ENCODE results near the gene GPC6. TPM values are rescaled to one million over a fixed set of nuclear protein-coding genes. Genes with fewer than 3 reads are reported as not detected.

The GPC6 gene
- total and polyA plus RNA-seq, 9 of the 15 experiments (the other 6 are each of a cell fraction or from before 2014, with no cell fraction given) = under 0.01 to 0.20 (median 0.01) TPM; not detected in 4

GRCh38 chr13:94088742-94089141 lies 862.1 kb downstream of the GPC6 start:
- Histone ChIP-seq H2AFZ (ENCODE audit: low read depth, low read length) (no peak overlapping the region), H3K9me1 (ENCODE audit: control insufficient read depth, insufficient read depth, low read length) (no peaks in the 10 kb centered on the region), H3K4me2 (ENCODE audit: insufficient read depth, low read length) (no peak overlapping the region), H3K9ac (ENCODE audit: insufficient read depth in 1 of 2, low read depth in 2 of 2, low read length in 2 of 2) (no peak overlapping the region), H3K9me3 (replicated peaks; ENCODE audit: control insufficient read depth, insufficient read depth, low read depth, low read length) (no peaks in the 10 kb centered on the region), H3K27ac (ENCODE audit: extremely low read depth, low read depth, low read length) (no peak overlapping the region), H4K20me1 (replicated peaks; ENCODE audit: control insufficient read depth, insufficient read depth, low read length) (no peaks in the 10 kb centered on the region), H3K4me3 (no peak overlapping the region), H3K36me3 (ENCODE audit: control insufficient read depth, insufficient read depth, low read length) (no peaks in the 10 kb centered on the region), H3K4me1 (replicated peaks in 1 of 2; ENCODE audit: control insufficient read depth in 2 of 2, insufficient read depth in 2 of 2, low read length in 2 of 2) (no peaks in the 10 kb centered on the region), H3K79me2 (ENCODE audit: control insufficient read depth, insufficient read depth, low read length) (no peaks in the 10 kb centered on the region), H3K27me3 (ENCODE audit: control insufficient read depth in 2 of 2, insufficient read depth in 2 of 2, low read length in 2 of 2) (no peaks in the 10 kb centered on the region)
- in situ Hi-C loops (cut with MboI) (no loop called here), intact Hi-C loops (cut with micrococcal nuclease) (no loop called here)
- ATAC-seq (no peak), FAIRE-seq (no peak), DNase-seq (ENCODE audit: extremely low read depth in 1 of 4, low spot score in 3 of 4) (no peak)
- ChIA-PET CTCF (ENCODE audit: low intra/inter-chr PET ratio) (no interaction called here), POLR2A (no interaction called here)
- WGBS (ENCODE audit: insufficient coverage, low coverage, missing lambda C conversion rate) = 0% methylated on average over 4 of the region's 4 CpGs
- no peak for TF ChIP-seq BHLHE40 (IDR thresholded peaks at IDR 0.05; ENCODE audit: low read length)
- TF ChIP-seq CTCFL (IDR thresholded peaks at IDR 0.05; ENCODE audit: borderline replicate concordance, insufficient read depth, low read depth, low read length, poor library complexity, severe bottlenecking) = no peak
- no peak for TF ChIP-seq ZNF280A (IDR thresholded peaks at IDR 0.05; ENCODE audit: low read depth, partially characterized antibody)
- no peak for TF ChIP-seq C11orf30 (IDR thresholded peaks at IDR 0.05; ENCODE audit: low read depth)
- TF ChIP-seq RBM22 (IDR thresholded peaks at IDR 0.05; ENCODE audit: low read depth, low read length, poor library complexity, severe bottlenecking) = no peak
- TF ChIP-seq ETV6 (IDR thresholded peaks at IDR 0.05; ENCODE audit: borderline replicate concordance in 1 of 2, low read depth in 2 of 2, low read length in 1 of 2) = no peak
- TF ChIP-seq ETV6 (CRISPR knock-in tag; IDR thresholded peaks at IDR 0.05; ENCODE audit: borderline replicate concordance) = no peak
- no peak for TF ChIP-seq COPS2 (conservative IDR thresholded peaks at IDR 0.05)
- no peak for TF ChIP-seq FOXM1 (IDR thresholded peaks at IDR 0.05; ENCODE audit: low read depth)
- TF ChIP-seq FOXM1 (CRISPR knock-in tag; IDR thresholded peaks at IDR 0.05; ENCODE audit: low read depth) = no peak
- TF ChIP-seq E2F6 (IDR thresholded peaks at IDR 0.05; ENCODE audit: borderline replicate concordance in 1 of 2, extremely low read depth in 1 of 2, insufficient read depth in 1 of 2, insufficient read length in 1 of 2, low read depth in 1 of 2, low read length in 1 of 2, poor library complexity in 1 of 2, severe bottlenecking in 1 of 2) = no peak
- TF ChIP-seq FOXK1 (CRISPR knock-in tag; IDR thresholded peaks at IDR 0.05; ENCODE audit: borderline replicate concordance) = no peak
- no peak for TF ChIP-seq ZNF311 (CRISPR knock-in tag; IDR thresholded peaks at IDR 0.05)
- TF ChIP-seq NELFE (IDR thresholded peaks at IDR 0.05; ENCODE audit: insufficient read depth, insufficient read length) = no peak
- no peak for TF ChIP-seq ZNF274 (IDR thresholded peaks at IDR 0.05; ENCODE audit: borderline replicate concordance, low read depth, low read length)
- TF ChIP-seq DACH1 (IDR thresholded peaks at IDR 0.05; ENCODE audit: partially characterized antibody) = no peak
- no peak for TF ChIP-seq CHD4 (IDR thresholded peaks at IDR 0.05; ENCODE audit: insufficient read depth, insufficient replicate concordance, low read depth, low read length, poor library complexity, severe bottlenecking)
- no peak for TF ChIP-seq MAX (CRISPR knock-in tag; IDR thresholded peaks at IDR 0.05)
- BruUV-seq (replicated peaks) = no TSS peak
